K562 (cell line): ENCODE measurements around the gene SMCO1. TPM values are rescaled to one million over a fixed set of nuclear protein-coding genes. Genes with fewer than 3 reads are reported as not detected.

Experiments
- ADNP ChIP-seq: fragments of 200-800 bp; sonication (Bioruptor generic); IDR thresholded peaks from 2 replicates; pipeline ENCODE4 v1.6.1; 2016; ENCODE audit warnings: missing genetic modification characterization, missing compliant biosample characterization
- ATF1 ChIP-seq, 2 experiments: fragments of 450-650 bp in 1 of 2; IDR thresholded peaks; 2 replicates each; pipeline ENCODE4 v1.6.1; 2016; ENCODE audit warnings: missing compliant biosample characterization in 1 of 2, missing genetic modification characterization in 1 of 2
- BRCA1 ChIP-seq, 2 experiments: fragments of 450-650 bp in 1 of 2; sonication (generic) in 1 of 2; formaldehyde crosslinking in 1 of 2; IDR thresholded peaks; 2 replicates each; pipeline versions ENCODE4 v1.5.0 to v1.6.1; 2017 to 2020; ENCODE audit warnings: mild to moderate bottlenecking in 1 of 2, missing genetic modification reagents in 1 of 2
- CEBPG ChIP-seq, 3 experiments: fragments of 200-800 bp in 1 of 3; sonication (Bioruptor generic) in 1 of 3; sonication (generic) in 1 of 3; formaldehyde crosslinking in 1 of 3; IDR thresholded peaks in 2 of 3; conservative IDR thresholded peaks in 1 of 3; 2 replicates each; pipeline versions ENCODE4 v1.6.1 to v1.8.0; 2016 to 2022; ENCODE audit warnings: missing compliant biosample characterization in 2 of 3, missing genetic modification characterization in 2 of 3, mild to moderate bottlenecking in 1 of 3, missing genetic modification reagents in 1 of 3
- CXXC5 ChIP-seq: fragments of 250-450 bp; sonication (Bioruptor Pico); IDR thresholded peaks from 2 replicates; pipeline ENCODE4 v1.8.0; 2022; ENCODE audit warnings: inconsistent platforms, mild to moderate bottlenecking, moderate library complexity
- DACH1 ChIP-seq: fragments of 450-650 bp; IDR thresholded peaks from 2 replicates; pipeline ENCODE4 v1.6.1; 2018; ENCODE audit not compliant: partially characterized antibody
- EGR1 ChIP-seq: fragments of 450-650 bp; conservative IDR thresholded peaks from 2 replicates; pipeline ENCODE4 v1.6.1; 2017; ENCODE audit warnings: mild to moderate bottlenecking
- FOXK2 ChIP-seq, 2 experiments: fragments of 450-650 bp; IDR thresholded peaks in 1 of 2; conservative IDR thresholded peaks in 1 of 2; 2 replicates each; pipeline ENCODE4 v1.6.1; 2016; ENCODE audit warnings: low read depth in 2 of 2, mild to moderate bottlenecking in 1 of 2
- HNRNPL ChIP-seq: fragments of 200-400 bp; formaldehyde crosslinking; IDR thresholded peaks from 2 replicates; pipeline ENCODE4 v1.6.1; 2017; ENCODE audit warnings: low read depth, mild to moderate bottlenecking, low read length
- JUND ChIP-seq, 2 experiments: IDR thresholded peaks; 2 replicates in 1 of 2; 3 replicates in 1 of 2; pipeline ENCODE4 v1.6.1; 2011; ENCODE audit warnings: borderline replicate concordance in 2 of 2, low read depth in 2 of 2, low read length in 2 of 2, improper control_type of control experiment in 1 of 2, missing biosample characterization in 1 of 2, missing genetic modification characterization in 1 of 2, missing genetic modification reagents in 1 of 2
- NR2C1 ChIP-seq, 2 experiments: fragments of 450-650 bp; IDR thresholded peaks; 2 replicates each; pipeline ENCODE4 v1.6.1; 2017; ENCODE audit warnings: mild to moderate bottlenecking in 2 of 2, antibody characterized with exemption in 1 of 2, inconsistent platforms in 1 of 2, missing compliant biosample characterization in 1 of 2, missing genetic modification characterization in 1 of 2
- NR2C2 ChIP-seq, 2 experiments: fragments of 200-800 bp in 1 of 2; sonication (Bioruptor generic) in 1 of 2; sonication (generic) in 1 of 2; formaldehyde crosslinking in 1 of 2; IDR thresholded peaks; 2 replicates each; pipeline versions ENCODE4 v1.6.1 to v1.8.0; 2016 to 2022; ENCODE audit warnings: mild to moderate bottlenecking in 1 of 2, missing compliant biosample characterization in 1 of 2, missing genetic modification characterization in 1 of 2, missing genetic modification reagents in 1 of 2
- RAD51 ChIP-seq: fragments of 450-650 bp; IDR thresholded peaks from 2 replicates; pipeline ENCODE4 v1.7.1; 2016; ENCODE audit warnings: low read depth, mild to moderate bottlenecking, borderline replicate concordance
- SMARCC2 ChIP-seq: fragments of 450-650 bp; IDR thresholded peaks from 2 replicates; pipeline ENCODE4 v1.6.1; 2017; ENCODE audit warnings: antibody characterized with exemption, moderate library complexity, mild to moderate bottlenecking, low read depth
- TAF9B ChIP-seq: fragments of 450-650 bp; IDR thresholded peaks from 2 replicates; pipeline ENCODE4 v1.6.1; 2018; ENCODE audit warnings: mild to moderate bottlenecking; ENCODE audit not compliant: partially characterized antibody
- TGIF2 ChIP-seq: sonication (generic); formaldehyde crosslinking; IDR thresholded peaks from 2 replicates; pipeline ENCODE4 v1.8.1; 2022; ENCODE audit warnings: mild to moderate bottlenecking, missing genetic modification reagents, moderate library complexity
- ZEB2 ChIP-seq: fragments of 450-650 bp; IDR thresholded peaks from 2 replicates; pipeline ENCODE4 v1.6.1; 2016
- ZNF696 ChIP-seq: fragments of 250-450 bp; sonication (Bioruptor Pico); conservative IDR thresholded peaks from 2 replicates; pipeline ENCODE4 v1.4.0; 2020; ENCODE audit warnings: mild to moderate bottlenecking, moderate library complexity
- polyA plus RNA-seq, 8 experiments: library from polyadenylated mRNA; depleted of rRNA in 4 of 8; stranded (reverse) in 5 of 8; unstranded in 3 of 8; fragments of >200 nt; fragmentation: Nextera tagmentation in 2 of 8; fragmentation: Illumina TruSeq in 1 of 8; extraction: Ambion mirVana in 2 of 8; extraction: Trizol in 1 of 8; gene quantifications; 2 replicates each; pipeline versions ENCODE4 v1.2.1 to v1.2.3, GENCODE V29; 2011 to 2014; ENCODE audit warnings: inconsistent platforms in 1 of 8, missing spikeins in 1 of 8
- total RNA-seq, 7 experiments: library from RNA; depleted of rRNA in 6 of 7; stranded (reverse); fragments of >200 nt in 6 of 7; fragmentation: Illumina TruSeq in 2 of 7; extraction: Trizol in 2 of 7; gene quantifications; 2 replicates each; pipeline versions ENCODE4 v1.2.1 to v1.2.3, GENCODE V29; 2011 to 2021; ENCODE audit warnings: low replicate concordance in 1 of 7
- TF ChIP-seq, protein P1 (sequence below): sonication (generic); formaldehyde crosslinking; IDR thresholded peaks from 2 replicates; pipeline ENCODE4 v1.8.1; 2022; ENCODE audit warnings: missing genetic modification reagents

The SMCO1 gene
- total and polyA plus RNA-seq, 9 of the 15 experiments (the other 6 are each of a cell fraction or from before 2014, with no cell fraction given): 0.05 to 0.35 (median 0.12) TPM; not detected in 5

DNA sequence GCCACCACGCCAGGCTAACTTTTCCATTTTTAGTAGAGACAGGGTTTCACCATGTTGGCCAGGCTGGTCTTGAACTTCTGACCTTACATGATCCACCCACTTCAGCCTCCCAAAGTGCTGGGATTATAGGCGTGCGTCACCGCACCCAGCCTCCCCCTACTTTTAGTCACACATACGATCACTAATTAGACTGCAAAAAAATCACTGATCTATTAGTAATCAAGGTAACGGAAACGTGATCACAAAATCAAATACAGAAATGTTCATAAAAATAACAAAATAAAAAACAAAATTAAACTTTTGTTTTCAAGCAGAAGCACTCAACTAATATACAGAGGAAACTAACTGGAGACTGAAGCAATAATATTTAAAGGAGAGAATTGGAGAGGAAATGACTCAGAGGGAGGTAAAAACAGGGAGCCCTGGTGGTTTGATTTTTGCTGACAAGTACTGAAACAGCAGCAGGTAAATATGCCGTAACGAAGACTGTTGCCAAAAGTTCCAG is 48.6 kb upstream of the SMCO1 start (continued):
- no peak for TF ChIP-seq ZNF696
- 0 out of 2 replicates have a peak, but pooled peaks have one; percentile 6 for TF ChIP-seq RAD51
- TF ChIP-seq, protein P1, sequence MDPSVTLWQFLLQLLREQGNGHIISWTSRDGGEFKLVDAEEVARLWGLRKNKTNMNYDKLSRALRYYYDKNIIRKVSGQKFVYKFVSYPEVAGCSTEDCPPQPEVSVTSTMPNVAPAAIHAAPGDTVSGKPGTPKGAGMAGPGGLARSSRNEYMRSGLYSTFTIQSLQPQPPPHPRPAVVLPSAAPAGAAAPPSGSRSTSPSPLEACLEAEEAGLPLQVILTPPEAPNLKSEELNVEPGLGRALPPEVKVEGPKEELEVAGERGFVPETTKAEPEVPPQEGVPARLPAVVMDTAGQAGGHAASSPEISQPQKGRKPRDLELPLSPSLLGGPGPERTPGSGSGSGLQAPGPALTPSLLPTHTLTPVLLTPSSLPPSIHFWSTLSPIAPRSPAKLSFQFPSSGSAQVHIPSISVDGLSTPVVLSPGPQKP (CRISPR knock-in tag): no peak
- TF ChIP-seq ATF1 (CRISPR knock-in tag; IDR thresholded peaks at IDR 0.05): no peak
- peak; percentile 13; the same call in 1 of the 2 replicates for TF ChIP-seq ATF1 (tag; IDR thresholded peaks at IDR 0.05)
- no peak for TF ChIP-seq CEBPG (CRISPR knock-in tag; IDR thresholded peaks at IDR 0.05)
- peak in 1 of 2 experiments; percentile 29; a peak in 1 of 4 replicates for TF ChIP-seq CEBPG (tag; conservative IDR thresholded peaks at IDR 0.05 in 1 of 2, IDR thresholded peaks at IDR 0.05 in 1 of 2)
- TF ChIP-seq NR2C2 (CRISPR knock-in tag; IDR thresholded peaks at IDR 0.05): no peak
- peak; percentile 25; the same call in 1 of the 2 replicates for TF ChIP-seq NR2C2 (tag; IDR thresholded peaks at IDR 0.05)
- TF ChIP-seq BRCA1 (IDR thresholded peaks at IDR 0.05): no peak
- no peak for TF ChIP-seq BRCA1 (CRISPR knock-in tag; IDR thresholded peaks at IDR 0.05)
- TF ChIP-seq EGR1: peak; percentile 76
- TF ChIP-seq DACH1: peak; percentile 84
- peak; percentile 70 for TF ChIP-seq JUND (IDR thresholded peaks at IDR 0.05; ENCODE audit: borderline replicate concordance, low read depth, low read length)
- peak; percentile 49; the same call in 1 of the 3 replicates for TF ChIP-seq JUND (tag; IDR thresholded peaks at IDR 0.05; ENCODE audit: borderline replicate concordance, low read depth, low read length)
- TF ChIP-seq HNRNPL: no peak
- peak; percentile 67 to 69; a peak in 3 of 4 replicates for TF ChIP-seq FOXK2 (conservative IDR thresholded peaks at IDR 0.05 in 1 of 2, IDR thresholded peaks at IDR 0.05 in 1 of 2; ENCODE audit: low read depth in 2 of 2)
- TF ChIP-seq ZEB2: peak; percentile 65
- no peak for TF ChIP-seq TGIF2 (CRISPR knock-in tag)
- peak; percentile 50; the same call in 1 of the 2 replicates for TF ChIP-seq SMARCC2
- TF ChIP-seq TAF9B: peak; percentile 22
- peak; percentile 72 for TF ChIP-seq ADNP (tag)
- TF ChIP-seq NR2C1 (IDR thresholded peaks at IDR 0.05): no peak
- TF ChIP-seq NR2C1 (tag; IDR thresholded peaks at IDR 0.05): 0 out of 2 replicates have a peak, but pooled peaks have one; percentile 16
- TF ChIP-seq CXXC5 (CRISPR knock-in tag): 0 out of 2 replicates have a peak, but pooled peaks have one; percentile 25
- TF ChIP-seq, all 486 proteins: peak for 48
